ENCODE results near the gene CDHR3.

The CDHR3 gene

GRCh38 chr7:106026101-106026500 is 63.0 kb downstream of the CDHR3 start:
- DNase-seq (ENCODE audit: low spot score): no peak

- no peak for DNase-seq (ENCODE audit: low spot score)
These were observed 66.4 kb downstream of the CDHR3 start for GRCh38 chr7:106029451-106029850.

DNA sequence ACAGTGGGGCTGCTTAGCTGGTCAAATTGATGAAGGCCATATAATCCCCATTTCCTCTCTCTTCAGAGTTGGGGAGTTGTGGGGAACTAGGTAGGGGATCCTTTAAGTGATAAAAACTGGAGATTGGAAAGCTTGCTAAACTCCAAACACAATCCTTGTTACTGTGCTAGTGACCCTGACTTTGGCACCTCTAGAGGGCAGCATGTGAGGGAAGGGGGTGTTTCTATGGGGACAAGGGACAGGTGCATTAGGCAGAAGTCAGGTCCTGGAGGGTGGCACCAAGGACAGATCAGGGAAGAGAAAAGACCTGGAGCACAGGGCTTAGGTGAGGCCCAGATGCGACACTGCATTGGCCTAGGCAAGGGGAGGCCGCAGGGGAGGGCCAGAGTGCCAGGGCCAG is 66.9 kb downstream of the CDHR3 start:
- DNase-seq (ENCODE audit: low spot score): no peak

- DNase-seq (ENCODE audit: low spot score): peak; percentile 47
These were observed 68.4 kb downstream of the CDHR3 start for GRCh38 chr7:106031300-106032035.

DNA sequence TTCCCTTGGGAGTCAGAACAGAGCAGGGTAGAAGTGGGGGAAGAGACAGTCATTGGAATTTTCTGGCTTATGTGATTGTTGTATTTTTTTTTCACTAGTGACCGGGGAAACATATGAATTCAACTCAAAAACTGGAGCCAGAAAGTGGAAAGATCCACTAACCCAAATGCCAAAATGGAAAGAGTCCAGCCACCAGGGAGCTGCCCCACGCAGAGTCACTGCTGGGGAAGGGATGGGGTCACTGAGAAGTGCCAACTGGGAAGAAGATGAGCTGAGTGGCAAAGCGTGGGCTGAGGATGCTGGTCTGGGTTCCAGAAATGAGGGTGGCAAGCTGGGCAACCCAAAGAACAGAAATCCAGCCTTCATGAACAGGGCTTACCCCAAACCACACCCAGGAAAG is 69.2 kb downstream of the CDHR3 start:
- DNase-seq (ENCODE audit: low spot score): no peak

DNA sequence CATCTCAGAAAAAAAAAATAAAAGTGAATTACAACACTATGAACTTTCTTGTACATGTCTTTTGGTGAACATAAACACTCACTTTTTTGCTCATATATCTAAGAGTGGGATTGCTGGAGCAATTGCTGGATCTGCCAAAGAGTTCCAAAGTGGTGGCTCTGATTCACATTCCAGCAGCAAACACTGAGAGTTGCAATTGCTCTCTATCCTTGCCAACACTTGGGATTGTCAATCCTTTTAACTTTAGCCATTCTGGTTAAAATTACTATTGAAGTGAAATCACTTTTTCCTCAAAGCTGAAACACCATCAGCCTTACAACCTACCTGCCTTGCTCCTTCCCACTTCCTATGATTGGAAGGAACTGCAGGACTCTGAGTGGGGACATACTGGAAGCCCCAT is 70.7 kb downstream of the CDHR3 start:
- DNase-seq (ENCODE audit: low spot score): no peak

DNA sequence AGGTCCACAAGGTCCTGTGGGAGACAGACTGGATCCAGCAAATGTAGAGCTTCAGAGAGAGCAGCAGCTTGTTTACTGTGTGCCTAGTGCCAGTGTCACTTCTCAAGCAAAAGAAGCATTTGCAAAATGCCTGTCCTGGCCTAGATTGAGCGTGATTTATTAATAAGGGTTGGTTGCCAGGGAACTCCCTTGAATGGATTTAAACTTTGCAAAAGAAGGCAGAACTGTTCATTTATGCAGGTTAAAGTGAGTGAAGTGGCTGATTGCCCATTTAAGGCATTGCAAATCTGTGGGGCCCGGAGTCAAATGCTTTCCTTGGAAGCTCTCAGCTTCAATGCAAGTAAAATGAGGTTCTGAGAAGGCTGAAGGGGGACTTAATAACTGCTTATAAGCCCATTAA is 71.3 kb downstream of the CDHR3 start:
- no peak for DNase-seq (ENCODE audit: low spot score)

DNA sequence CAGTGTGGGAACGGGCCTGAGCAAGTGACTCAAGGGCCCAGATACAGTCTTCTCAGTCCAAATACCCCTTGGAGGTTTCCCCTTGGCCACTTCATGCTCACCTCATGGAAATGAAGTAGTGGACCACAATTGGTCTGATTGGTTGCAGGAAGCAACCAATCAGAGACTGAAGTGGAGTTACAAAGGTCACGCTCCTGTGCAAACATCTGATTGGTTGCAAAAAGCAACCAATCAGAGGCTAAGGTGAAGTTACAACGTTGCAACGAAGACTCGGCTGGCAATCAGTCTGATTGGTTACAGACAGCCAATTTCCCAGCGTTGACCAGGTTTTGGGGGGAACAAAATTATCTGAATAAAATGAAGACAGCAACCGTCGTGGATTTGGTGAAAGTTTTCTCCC is 72.5 kb downstream of the CDHR3 start:
- no peak for DNase-seq (ENCODE audit: low spot score)

DNA sequence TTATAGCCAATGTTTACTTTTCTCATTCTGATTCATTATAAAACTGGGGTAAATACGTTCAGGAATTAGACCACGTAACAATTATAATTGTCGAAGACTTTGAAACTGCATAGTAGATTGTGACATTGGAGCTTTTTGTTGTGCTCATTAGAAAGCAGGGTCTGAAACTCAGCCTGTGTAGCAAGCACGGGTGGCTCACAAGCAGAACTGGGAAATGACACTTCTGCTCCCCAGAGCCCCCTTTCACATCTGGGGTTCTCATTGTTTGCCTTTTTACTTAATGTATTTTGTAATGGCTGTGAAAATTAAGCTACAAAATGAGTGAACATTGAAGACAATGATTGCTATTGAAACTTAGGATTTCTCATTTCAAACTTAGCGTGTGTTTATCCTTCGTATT is 72.9 kb downstream of the CDHR3 start:
- DNase-seq (ENCODE audit: low spot score): no peak

DNA sequence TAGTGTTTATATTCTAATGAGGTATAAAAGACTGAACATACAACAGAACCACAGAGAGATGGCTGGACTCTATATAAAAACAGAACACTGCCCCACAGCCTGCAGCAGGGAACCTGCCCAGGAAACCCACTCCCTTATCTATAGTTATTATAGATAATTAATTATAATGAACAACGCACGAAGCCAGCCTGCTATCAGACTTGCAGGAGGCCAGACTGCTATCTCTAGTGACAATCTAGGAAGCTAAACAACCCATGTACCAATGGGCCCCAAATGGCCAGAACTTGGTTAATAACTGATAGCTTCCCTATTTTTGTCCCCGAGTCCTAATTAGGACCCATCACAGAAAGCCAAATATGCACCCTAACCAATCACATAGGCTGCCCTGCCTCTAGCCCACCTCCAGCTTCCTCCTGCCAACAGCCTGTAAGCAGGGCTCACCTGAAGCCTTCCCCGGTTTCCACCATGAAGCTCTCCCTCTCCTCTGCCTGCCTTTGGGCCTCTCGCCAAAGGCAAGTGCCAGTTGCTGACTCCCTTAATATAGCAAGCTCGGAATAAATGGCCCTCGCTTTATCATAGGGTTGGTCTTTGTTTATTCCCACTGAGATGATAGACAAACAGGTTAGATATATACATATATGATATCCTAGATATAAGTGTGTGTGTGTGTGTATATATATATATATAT is 74.6 kb downstream of the CDHR3 start:
- DNase-seq (ENCODE audit: low spot score): no peak

GRCh38 chr7:106038289-106038688 is 75.2 kb downstream of the CDHR3 start:
- no peak for DNase-seq (ENCODE audit: low spot score)

DNA sequence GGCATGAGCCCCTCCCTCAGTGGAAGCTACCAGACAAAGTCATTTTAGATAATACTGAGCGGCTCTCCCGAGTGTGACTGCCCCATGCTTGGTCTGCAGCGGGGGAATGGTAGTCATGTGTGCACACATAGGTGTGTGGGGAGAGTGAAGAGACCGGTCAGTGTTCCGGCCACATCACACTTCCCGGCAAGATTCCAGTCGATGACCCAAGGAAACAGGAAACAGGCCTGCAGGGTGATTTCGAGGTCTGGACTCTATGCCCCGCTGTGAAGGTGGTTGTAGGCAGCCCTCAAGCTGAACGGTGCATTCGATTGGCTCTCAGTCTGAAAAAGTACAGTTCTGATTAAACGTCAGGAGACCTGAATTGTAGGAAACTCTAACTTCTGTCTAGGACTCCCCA is 75.9 kb downstream of the CDHR3 start:
- no peak for DNase-seq (ENCODE audit: low spot score)

DNA sequence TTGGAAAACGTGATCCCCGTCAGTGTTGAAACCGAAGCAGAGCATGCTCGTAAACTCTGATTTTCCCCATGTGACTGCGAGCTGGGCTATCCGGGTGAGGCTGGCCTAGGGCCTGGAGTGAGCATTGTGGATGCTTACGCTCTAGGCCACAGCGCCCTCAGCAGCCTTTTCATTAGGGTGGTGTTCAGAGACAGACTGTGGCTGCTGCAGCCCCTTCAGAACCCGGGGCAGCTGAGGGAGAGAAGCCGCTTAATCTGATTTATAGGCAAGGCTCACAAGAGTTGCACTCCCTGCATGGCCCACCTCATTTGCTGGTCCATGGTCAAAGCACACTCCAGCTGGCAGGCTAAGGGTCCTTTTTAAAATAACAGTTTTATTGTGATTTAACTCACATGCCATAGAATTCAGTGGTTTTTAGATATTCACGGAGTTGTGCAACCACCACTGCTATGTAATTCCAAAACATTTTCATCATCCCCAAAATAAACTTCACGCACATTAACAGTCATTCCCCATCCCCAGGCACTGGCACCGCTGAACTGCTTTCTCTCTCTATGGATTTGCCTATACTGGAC is 76.5 kb downstream of the CDHR3 start:
- peak; percentile 60 for DNase-seq (ENCODE audit: low spot score)

GRCh38 chr7:106041140-106041717 is 78.2 kb downstream of the CDHR3 start:
- peak; percentile 82 for DNase-seq (ENCODE audit: low spot score)

DNA sequence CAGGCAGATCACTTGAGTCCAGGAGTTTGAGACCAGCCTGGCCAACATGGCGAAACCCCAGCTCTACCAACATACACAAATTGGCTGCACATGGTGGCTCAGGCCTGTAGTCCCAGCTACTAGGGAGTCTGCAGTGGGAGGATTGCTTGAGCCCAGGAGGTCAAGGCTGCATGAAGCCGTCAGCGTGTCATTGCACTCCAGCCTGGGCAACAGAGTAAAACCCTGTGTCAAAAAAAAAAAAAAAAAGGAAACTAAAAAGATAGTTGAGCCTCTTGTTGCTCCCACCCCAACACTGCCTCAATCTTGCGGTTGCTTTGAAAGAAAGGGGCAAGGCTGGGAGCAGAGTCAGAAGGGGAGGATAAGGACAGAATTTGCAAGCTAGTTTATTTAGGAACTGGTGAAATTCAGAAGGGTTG is 79.1 kb downstream of the CDHR3 start:
- DNase-seq (ENCODE audit: low spot score): no peak

GRCh38 chr7:106045139-106045538 is 82.1 kb downstream of the CDHR3 start:
- DNase-seq (ENCODE audit: low spot score): no peak

GRCh38 chr7:106045586-106045985 is 82.5 kb downstream of the CDHR3 start:
- no peak for DNase-seq (ENCODE audit: low spot score)

GRCh38 chr7:106047184-106047583 is 84.1 kb downstream of the CDHR3 start:
- no peak for DNase-seq (ENCODE audit: low spot score)

GRCh38 chr7:106047818-106048705 is 85.0 kb downstream of the CDHR3 start:
- no peak for DNase-seq (ENCODE audit: low spot score)

DNA sequence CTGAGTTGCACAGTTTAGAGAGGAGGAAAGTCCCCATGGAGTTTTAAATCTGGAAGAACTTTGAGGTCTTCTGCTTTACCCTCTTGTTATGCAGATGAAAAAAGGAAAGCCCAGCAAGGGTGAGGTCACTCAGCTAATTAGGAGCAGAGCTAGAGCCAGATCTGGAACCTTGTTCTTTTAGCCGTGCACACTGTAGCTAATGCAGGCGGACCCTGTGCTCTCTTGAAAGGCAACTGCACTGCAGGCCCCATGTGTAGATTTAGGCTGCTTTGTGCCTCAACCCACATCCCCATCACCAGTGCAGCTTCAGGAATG is 85.6 kb downstream of the CDHR3 start:
- no peak for DNase-seq (ENCODE audit: low spot score)

DNA sequence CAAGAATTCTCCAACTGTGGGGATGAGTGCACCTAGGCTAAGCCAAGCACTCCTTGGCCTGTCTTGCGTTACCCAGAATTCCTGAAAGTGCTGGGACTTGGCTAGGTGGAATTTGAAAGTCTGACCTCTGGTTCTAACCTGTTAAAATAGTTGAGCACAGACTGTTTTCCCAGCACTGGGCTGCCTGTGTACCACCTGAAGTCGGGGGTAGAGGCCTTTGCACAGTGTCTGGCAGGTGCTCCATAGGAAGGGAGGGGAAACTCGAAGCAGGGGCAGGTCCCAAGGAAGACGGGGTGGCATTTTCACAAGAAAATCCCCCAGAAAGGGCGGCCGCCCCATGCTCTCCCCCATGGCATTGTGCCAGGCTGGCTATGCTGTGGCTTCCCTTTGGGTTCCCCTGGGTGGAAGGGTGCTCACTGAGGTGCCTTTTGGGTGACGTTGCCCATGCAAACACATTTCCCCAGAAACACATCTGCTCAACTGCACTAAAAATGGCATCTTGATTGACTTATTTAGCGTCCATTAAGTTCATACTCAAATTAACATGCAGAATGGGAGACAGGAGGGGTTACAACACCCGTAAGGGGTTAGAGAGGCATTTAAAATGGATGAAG is 86.2 kb downstream of the CDHR3 start:
- no peak for DNase-seq (ENCODE audit: low spot score)
